ENCODE results near the gene DMAC2.
"Not testable (repeated sequence)": the region's sequence is repeated elsewhere in the genome, so short reads cannot be mapped to it uniquely, and the experiment has no call there.

The DMAC2 gene

DNA sequence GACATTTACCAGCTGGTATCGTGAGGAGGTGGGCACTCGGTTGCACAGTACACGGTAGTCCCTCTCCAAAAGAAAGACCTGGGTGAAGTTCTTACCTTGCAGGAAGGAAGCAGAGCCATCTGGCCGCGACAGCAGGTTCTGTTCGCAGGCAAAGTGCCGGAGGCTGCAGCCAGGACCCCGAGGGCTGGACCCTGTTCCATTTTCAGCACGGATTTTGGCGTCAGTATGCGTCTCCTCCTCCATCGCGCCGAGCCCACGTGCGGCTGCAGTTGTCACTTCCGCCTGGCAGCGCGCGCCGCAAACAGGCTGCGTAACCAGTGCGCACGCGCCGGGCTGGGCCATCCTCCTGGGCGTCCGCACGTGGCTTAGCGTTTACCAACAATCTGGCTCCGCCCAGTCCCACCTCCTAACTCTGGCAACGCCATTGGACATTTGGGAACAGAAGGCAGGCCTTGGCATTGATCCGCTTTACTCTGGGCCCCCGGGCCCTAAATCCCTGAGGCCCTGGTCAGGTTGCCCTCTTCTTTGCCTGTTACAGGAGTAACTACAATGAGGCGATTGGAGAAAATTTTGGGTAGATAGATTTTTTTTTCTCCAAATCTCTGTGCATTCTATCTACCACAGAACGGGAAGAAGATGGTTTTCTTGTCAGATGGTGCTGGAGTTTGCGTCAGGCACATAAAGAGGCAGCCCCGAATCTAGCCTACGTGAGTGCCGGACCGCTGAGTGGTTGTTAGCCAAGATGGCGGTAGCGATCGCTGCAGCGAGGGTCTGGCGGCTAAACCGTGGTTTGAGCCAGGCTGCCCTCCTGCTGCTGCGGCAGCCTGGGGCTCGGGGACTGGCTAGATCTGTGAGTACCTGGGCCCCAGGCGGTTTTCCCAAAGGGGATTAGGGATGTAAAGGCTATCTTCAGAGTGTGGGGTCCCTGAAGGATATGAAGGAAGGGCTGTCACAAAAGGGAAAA, 42.3 kb downstream of the DMAC2 start, which contains the start of the genes BCKDHA and EXOSC5:
Gene BCKDHA, plus strand, starts transcription at position 733 of the 964 bp plus-strand sequence. Its CDS starts 10 bp downstream, at position 743.
Gene EXOSC5, minus strand, starts transcription at position 274 of the 964 bp plus-strand sequence. Its CDS starts 31 bp downstream, at position 243.
- DNase-seq, result peak; percentile 99

DNA sequence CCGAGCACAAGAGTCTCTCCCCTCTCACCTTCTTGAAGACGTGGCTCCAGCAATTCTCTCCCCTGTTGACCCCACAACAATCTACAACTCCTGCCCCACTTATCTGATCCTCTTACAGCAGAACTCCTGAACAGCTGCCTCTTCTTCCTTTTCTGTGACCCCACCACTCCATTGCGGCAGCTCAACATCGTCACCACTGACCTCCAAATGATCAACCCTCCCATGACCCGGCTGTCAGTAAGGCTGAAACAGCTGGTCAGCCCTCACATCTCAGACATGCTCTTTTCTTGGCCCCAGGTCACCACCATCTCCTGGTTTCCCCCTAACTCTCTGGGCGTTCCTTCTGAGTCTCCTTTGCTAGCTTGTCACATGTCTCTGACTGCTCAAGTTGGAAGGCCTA, 44.4 kb downstream of the DMAC2 start:
- DNase-seq, result no peak

- DNase-seq, result no peak
Measured at GRCh38 chr19:41392775-41393174, 46.9 kb downstream of the DMAC2 start.

DNA sequence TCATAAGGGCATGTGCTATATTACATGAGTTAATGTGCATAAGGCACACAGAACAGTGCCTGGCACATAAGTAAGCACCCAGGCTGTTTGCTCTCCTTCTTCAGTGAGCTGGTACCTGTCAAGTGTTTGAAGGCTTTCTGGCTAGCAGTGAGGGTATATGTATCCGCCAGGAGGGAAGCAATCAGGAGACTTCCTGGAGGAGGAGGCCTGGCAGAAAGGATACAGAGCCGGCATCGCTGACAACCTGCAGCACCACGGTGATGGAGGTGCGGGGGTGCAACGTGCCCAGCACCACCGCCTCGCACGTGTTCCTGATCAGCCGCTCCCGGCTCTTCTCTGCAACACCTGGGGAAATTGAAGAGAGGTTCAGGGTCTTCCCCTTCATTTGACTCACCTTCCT, 48.1 kb downstream of the DMAC2 start:
- no peak for DNase-seq

DNA sequence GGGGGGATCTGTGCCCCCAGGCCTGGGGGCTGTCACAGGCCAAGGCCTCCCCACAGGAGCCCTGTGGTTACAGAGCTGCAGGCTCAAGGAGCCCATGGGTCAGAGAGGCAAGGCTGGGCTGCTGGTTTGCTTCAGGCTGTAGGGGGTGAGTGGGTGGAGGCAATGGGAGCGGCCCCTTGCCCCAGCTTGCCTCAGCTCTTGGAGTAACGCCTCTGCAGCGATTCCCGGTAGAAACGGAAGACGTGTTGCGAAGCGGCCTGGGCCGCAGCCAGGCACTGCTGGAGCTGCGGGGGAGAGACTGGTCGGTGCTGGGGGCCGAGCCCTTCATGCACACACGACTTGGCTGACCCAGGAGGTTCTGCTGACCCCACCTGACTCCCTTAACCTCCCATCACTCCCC, 53.3 kb downstream of the DMAC2 start:
- DNase-seq, result no peak

DNA sequence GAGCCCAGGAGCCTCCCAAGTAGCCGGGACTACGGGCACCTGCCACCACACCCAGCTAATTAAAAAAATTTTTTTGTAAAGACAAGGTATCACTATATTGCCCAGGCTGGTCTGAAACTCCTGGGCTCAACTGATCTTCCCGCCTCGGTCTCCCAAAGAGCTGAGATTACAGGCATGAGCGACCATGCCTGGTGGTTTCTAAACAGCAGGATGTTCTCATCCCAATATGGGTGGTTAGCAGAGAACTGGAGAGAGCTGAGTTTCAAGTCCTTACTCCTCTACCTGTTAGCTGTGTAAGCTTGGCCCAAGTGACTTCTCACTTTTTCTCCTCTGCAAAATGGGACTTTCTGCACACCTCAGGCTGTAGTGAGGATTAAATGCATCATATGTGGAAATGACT, 55.4 kb downstream of the DMAC2 start:
- no peak for DNase-seq

DNA sequence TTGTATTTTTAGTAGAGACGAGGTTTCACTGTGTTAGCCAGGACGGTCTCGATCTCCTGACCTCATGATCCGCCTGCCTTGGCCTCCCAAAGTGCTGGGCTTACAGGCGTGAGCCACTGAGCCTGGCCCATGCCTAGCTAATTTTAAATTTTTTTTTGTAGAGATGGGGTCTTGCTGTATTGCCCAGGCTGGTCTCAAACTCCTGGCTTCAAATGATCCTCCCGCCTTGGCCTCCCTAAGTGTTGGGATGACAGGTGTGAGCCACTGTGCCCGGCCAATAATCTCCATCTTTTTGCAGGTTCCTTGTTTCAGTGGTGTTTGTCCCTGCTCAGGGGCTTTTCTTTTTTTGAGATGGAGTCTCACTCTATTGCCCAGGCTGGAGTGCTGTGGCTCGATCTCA, 58.2 kb downstream of the DMAC2 start:
- DNase-seq, result not testable (repeated sequence)
